ENCODE data around the gene CS.
"Not testable (repeated sequence)": the region's sequence is repeated elsewhere in the genome, so short reads cannot be mapped to it uniquely, and the experiment has no call there.

The CS gene

GRCh38 chr12:56299853-56300643 lies at the start of gene CS:
TSS of gene CS (minus strand) at chr12:56300330. CDS start at chr12:56300201, 129 bp downstream.
- peak; percentile 99 for DNase-seq (ENCODE audit: low spot score)

- no peak for DNase-seq (ENCODE audit: low spot score)
Measured at GRCh38 chr12:56348776-56349175, 48.6 kb upstream of the CS start.

- DNase-seq (ENCODE audit: low spot score): not testable (repeated sequence)
Measured at GRCh38 chr12:56347255-56347654, 47.1 kb upstream of the CS start.

GRCh38 chr12:56346675-56347074 lies 46.5 kb upstream of the CS start:
- DNase-seq (ENCODE audit: low spot score): no peak

GRCh38 chr12:56342290-56342689 lies 42.2 kb upstream of the CS start:
- DNase-seq (ENCODE audit: low spot score): not testable (repeated sequence)

GRCh38 chr12:56341616-56342015 lies 41.5 kb upstream of the CS start:
- DNase-seq (ENCODE audit: low spot score): no peak

- no peak for DNase-seq (ENCODE audit: low spot score)
Measured at GRCh38 chr12:56339158-56339422, 39.0 kb upstream of the CS start.

- DNase-seq (ENCODE audit: low spot score): peak; percentile 91
Measured at GRCh38 chr12:56338308-56339157, 38.4 kb upstream of the CS start, which contains the start of gene IL23A. TSS of gene IL23A (plus strand) at chr12:56338884. CDS start at chr12:56339045, 161 bp downstream.

- no peak for DNase-seq (ENCODE audit: low spot score)
Measured at GRCh38 chr12:56337753-56338251, 37.7 kb upstream of the CS start.

- no peak for DNase-seq (ENCODE audit: low spot score)
Measured at GRCh38 chr12:56336361-56337167, 36.4 kb upstream of the CS start.

- not testable (repeated sequence) for DNase-seq (ENCODE audit: low spot score)
Measured at GRCh38 chr12:56335527-56335926, 35.4 kb upstream of the CS start.

- no peak for DNase-seq (ENCODE audit: low spot score)
Measured at GRCh38 chr12:56334490-56334793, 34.3 kb upstream of the CS start.

GRCh38 chr12:56333679-56334489 lies 33.8 kb upstream of the CS start, which contains the start of gene PAN2:
TSS of gene PAN2 (minus strand) at chr12:56334000. CDS start at chr12:56333094, 906 bp downstream.
- DNase-seq (ENCODE audit: low spot score): peak; percentile 94

GRCh38 chr12:56333197-56333678 lies 33.1 kb upstream of the CS start:
- no peak for DNase-seq (ENCODE audit: low spot score)

- DNase-seq (ENCODE audit: low spot score): no peak
Measured at GRCh38 chr12:56332512-56333196, 32.5 kb upstream of the CS start.

- no peak for DNase-seq (ENCODE audit: low spot score)
Measured at GRCh38 chr12:56330936-56331490, 30.9 kb upstream of the CS start.

GRCh38 chr12:56326533-56326932 lies 26.4 kb upstream of the CS start:
- DNase-seq (ENCODE audit: low spot score): no peak

- DNase-seq (ENCODE audit: low spot score): no peak
Measured at GRCh38 chr12:56326126-56326525, 26.0 kb upstream of the CS start.

GRCh38 chr12:56324206-56324605 lies 24.1 kb upstream of the CS start:
- DNase-seq (ENCODE audit: low spot score): no peak

GRCh38 chr12:56321610-56322009 lies 21.5 kb upstream of the CS start:
- DNase-seq (ENCODE audit: low spot score): not testable (repeated sequence)

All from CD4-positive, alpha-beta T cell treated with Interleukin-6 at 100 ng/mL for 8 hours (primary cell).